Hepatocyte (in vitro differentiated cells): ENCODE measurements around the gene CEP164. TPM values are rescaled to one million over a fixed set of nuclear protein-coding genes. Genes with fewer than 3 reads are reported as not detected.

Experiments
- DNase-seq: peaks from one replicate; pipeline ENCODE4 v3.0.0-alpha.2; 2016; ENCODE audit warnings: low spot score
- H2AFZ ChIP-seq: fragments of 200-600 bp; sonication (generic); 2 replicates; pipeline ENCODE4 v1.6.0; 2016; ENCODE audit warnings: antibody characterized with exemption, mild to moderate bottlenecking
- H3K27ac ChIP-seq: fragments of 200-600 bp; sonication (generic); 2 replicates; pipeline ENCODE4 v1.5.1; 2016; ENCODE audit warnings: mild to moderate bottlenecking
- H3K27me3 ChIP-seq: fragments of 200-600 bp; sonication (generic); 2 replicates; pipeline ENCODE4 v1.6.1; 2016
- H3K36me3 ChIP-seq: fragments of 200-600 bp; sonication (generic); replicated peaks from 2 replicates; pipeline ENCODE4 v1.5.1; 2016; ENCODE audit warnings: low read depth; ENCODE audit not compliant: insufficient read depth
- H3K4me1 ChIP-seq: fragments of 200-600 bp; sonication (generic); 2 replicates; pipeline ENCODE4 v1.5.1; 2016; ENCODE audit warnings: mild to moderate bottlenecking, moderate library complexity; ENCODE audit not compliant: insufficient read depth
- H3K4me2 ChIP-seq: fragments of 200-600 bp; sonication (generic); 2 replicates; pipeline ENCODE4 v1.6.0; 2016
- H3K4me3 ChIP-seq: fragments of 200-600 bp; sonication (generic); 2 replicates; pipeline ENCODE4 v1.5.1; 2016; ENCODE audit warnings: mild to moderate bottlenecking
- H3K79me2 ChIP-seq: fragments of 200-600 bp; sonication (generic); 2 replicates; pipeline ENCODE4 v1.6.0; 2017; ENCODE audit warnings: mild to moderate bottlenecking
- H3K9me2 ChIP-seq: fragments of 200-600 bp; sonication (generic); replicated peaks from 2 replicates; pipeline ENCODE4 v1.6.0; 2017; ENCODE audit warnings: mild to moderate bottlenecking; ENCODE audit not compliant: insufficient read depth
- H3K9me3 ChIP-seq: fragments of 200-600 bp; sonication (generic); 2 replicates; pipeline ENCODE4 v1.5.1; 2016; ENCODE audit warnings: low read depth, mild to moderate bottlenecking
- H4K20me1 ChIP-seq: fragments of 200-600 bp; sonication (generic); 2 replicates; pipeline ENCODE4 v1.6.0; 2016; ENCODE audit warnings: mild to moderate bottlenecking; ENCODE audit not compliant: insufficient read depth, poor library complexity, severe bottlenecking
- CTCF ChIP-seq: fragments of 200-600 bp; sonication (generic); IDR thresholded peaks from 2 replicates; pipeline ENCODE4 v1.5.1; 2016; ENCODE audit warnings: antibody characterized with exemption, mild to moderate bottlenecking; ENCODE audit not compliant: poor library complexity
- EZH2 ChIP-seq: fragments of 200-600 bp; sonication (generic); IDR thresholded peaks from 2 replicates; pipeline ENCODE4 v1.6.1; 2016; ENCODE audit warnings: antibody characterized with exemption, mild to moderate bottlenecking, borderline replicate concordance
- EZH2phosphoT487 ChIP-seq: fragments of 200-600 bp; sonication (generic); IDR thresholded peaks from one replicate; pipeline ENCODE4 v1.6.1; 2018; ENCODE audit warnings: antibody characterized with exemption, mild to moderate bottlenecking, low read depth, moderate library complexity; ENCODE audit not compliant: unreplicated experiment, severe bottlenecking
- WGBS: methylation state at CpG from one replicate; pipeline ENCODE4 v1.1.6; 2016; ENCODE audit warnings: low lambda C conversion rate; ENCODE audit errors: missing lambda C conversion rate; 5-methylcytosine and 5-hydroxymethylcytosine counted together
- polyA plus RNA-seq: library from polyadenylated mRNA; unstranded; fragments of >200 nt; fragmentation: Nextera tagmentation; extraction: Ambion mirVana; gene quantifications from 2 replicates; pipeline ENCODE4 v1.2.1, GENCODE V29; 2016
- total RNA-seq: library from RNA; depleted of rRNA; stranded (reverse); fragments of >200 nt; gene quantifications from 2 replicates; pipeline ENCODE4 v1.2.3, GENCODE V29; 2014

Gene CEP164
- total and polyA plus RNA-seq, 2 experiments from 2014 or later: 18.3 to 19.9 TPM

DNA sequence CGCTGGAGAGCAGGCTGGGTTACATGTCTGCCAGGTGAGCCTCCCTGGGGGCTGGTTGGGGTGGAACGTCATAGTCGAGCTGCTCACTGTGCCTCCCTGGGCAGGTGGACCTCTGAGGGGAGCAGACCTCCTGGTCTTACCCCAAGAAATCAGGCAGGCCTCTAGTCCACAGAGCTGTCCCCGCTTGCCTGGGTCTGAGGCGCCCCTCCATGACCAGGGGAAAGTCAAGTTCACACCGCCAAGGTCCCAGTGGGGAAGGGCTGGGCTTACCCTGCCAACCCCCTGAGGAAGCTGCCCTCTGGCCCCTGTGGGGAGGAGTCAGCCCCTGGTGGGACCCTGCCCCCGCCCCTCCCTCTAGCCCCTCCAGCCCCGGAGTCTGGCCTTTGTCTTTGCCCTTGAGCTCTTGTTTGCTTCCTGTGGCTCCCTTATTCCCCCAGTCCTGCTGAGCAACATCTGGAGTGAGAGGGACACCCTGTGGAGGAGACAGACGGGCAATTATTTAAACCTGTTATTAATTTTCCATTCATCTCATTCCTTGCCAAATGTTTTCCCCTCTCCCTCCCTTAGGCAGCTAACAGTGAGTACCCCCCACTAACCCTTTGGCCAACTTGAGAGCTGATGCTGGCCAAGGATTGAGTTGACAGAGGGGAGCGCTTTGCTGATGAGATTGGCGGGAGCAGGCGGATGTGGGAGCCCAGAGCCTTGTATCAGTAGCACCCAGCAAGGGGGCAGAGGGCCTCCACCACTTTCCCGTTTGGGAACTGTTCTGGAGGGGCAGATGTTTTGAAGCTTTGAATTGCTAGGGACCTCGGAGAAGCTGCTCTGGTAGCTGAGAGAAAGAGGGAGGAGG lies 83.4 kb downstream of the CEP164 start:
- WGBS: 80% methylated on average over 12 of the region's 14 CpGs
- no peak for DNase-seq
- H3K4me2 ChIP-seq: no peak overlapping the region

DNA sequence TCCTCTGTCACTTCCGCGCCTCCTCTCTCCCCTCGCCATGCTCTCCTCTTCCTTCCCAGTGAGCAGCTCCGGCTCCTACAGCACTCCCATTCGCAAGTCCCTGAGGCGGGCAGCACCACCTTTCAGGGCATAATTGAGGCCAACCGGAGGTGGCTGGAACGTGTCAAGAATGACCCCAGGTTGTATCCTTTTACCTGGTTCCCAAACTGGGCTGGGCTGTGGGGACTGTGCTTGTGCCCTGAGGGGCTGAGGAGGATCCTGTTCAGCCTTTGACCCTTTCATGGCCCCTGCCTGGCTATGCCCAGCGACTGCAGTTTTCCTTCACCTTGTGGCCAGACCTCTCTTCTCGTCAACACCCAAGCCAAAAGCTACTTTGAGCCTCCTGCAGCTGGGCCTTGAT lies 84.1 kb downstream of the CEP164 start:
- Histone ChIP-seq H3K27me3 (no peaks in the 10 kb centered on the region), H3K36me3 (no peaks in the 10 kb centered on the region)
- WGBS: 74% methylated on average over 9 of the region's 10 CpGs

More for the DNA sequence above, 83.4 kb downstream of the CEP164 start:
- H3K27me3 ChIP-seq: no peaks in the 10 kb centered on the region
- H3K27ac ChIP-seq: no peak overlapping the region
- H3K79me2 ChIP-seq: no peaks in the 10 kb centered on the region
- H3K4me3 ChIP-seq: no peak overlapping the region
- H3K4me1 ChIP-seq: no peaks in the 10 kb centered on the region
- no peaks in the 10 kb centered on the region for H3K36me3 ChIP-seq
- no peaks in the 10 kb centered on the region for H4K20me1 ChIP-seq
- H2AFZ ChIP-seq: no peak overlapping the region
- TF ChIP-seq EZH2: no peak
- TF ChIP-seq EZH2phosphoT487: no peak
- TF ChIP-seq CTCF: no peak
- no peaks in the 10 kb centered on the region for H3K9me3 ChIP-seq
- no peaks in the 10 kb centered on the region for H3K9me2 ChIP-seq

GRCh38 chr11:117412176-117412575 lies 84.5 kb downstream of the CEP164 start:
- 97% methylated on average over 10 of the region's 10 CpGs for WGBS
- H3K4me3 ChIP-seq: no peak overlapping the region
- no peak overlapping the region for H2AFZ ChIP-seq
- no peaks in the 10 kb centered on the region for H3K9me2 ChIP-seq
- H3K27me3 ChIP-seq: no peaks in the 10 kb centered on the region
- H4K20me1 ChIP-seq: no peaks in the 10 kb centered on the region
- TF ChIP-seq EZH2phosphoT487: no peak
- TF ChIP-seq CTCF: no peak
- TF ChIP-seq EZH2: no peak
- no peaks in the 10 kb centered on the region for H3K36me3 ChIP-seq
- no peaks in the 10 kb centered on the region for H3K79me2 ChIP-seq
- no peaks in the 10 kb centered on the region for H3K9me3 ChIP-seq
- H3K4me1 ChIP-seq: no peaks in the 10 kb centered on the region
- no peak overlapping the region for H3K4me2 ChIP-seq
- no peak overlapping the region for H3K27ac ChIP-seq
- no peak for DNase-seq

More for the DNA sequence above, 84.1 kb downstream of the CEP164 start:
- no peaks in the 10 kb centered on the region for H4K20me1 ChIP-seq
- H3K27ac ChIP-seq: no peak overlapping the region
- TF ChIP-seq CTCF (no peak), EZH2 (no peak), EZH2phosphoT487 (no peak)
- no peak overlapping the region for H2AFZ ChIP-seq
- H3K9me2 ChIP-seq: no peaks in the 10 kb centered on the region
- H3K9me3 ChIP-seq: no peaks in the 10 kb centered on the region
- no peak for DNase-seq
- H3K4me2 ChIP-seq: no peak overlapping the region
- H3K79me2 ChIP-seq: no peaks in the 10 kb centered on the region
- no peaks in the 10 kb centered on the region for H3K4me1 ChIP-seq
- no peak overlapping the region for H3K4me3 ChIP-seq
